Right atrium auricular region (tissue), 2 donors: ENCODE data around the gene ISOC2. TPM values are rescaled to one million over a fixed set of nuclear protein-coding genes. Genes with fewer than 3 reads are reported as not detected.
"Not testable (repeated sequence)": the region's sequence is repeated elsewhere in the genome, so short reads cannot be mapped to it uniquely, and the experiment has no call there.

Source experiments
- DNase-seq: peaks from one replicate; pipeline ENCODE4 v3.0.0-alpha.2; 2019; ENCODE audit warnings: low spot score
- H3K27ac ChIP-seq, 2 donors: fragments of 200-600 bp; sonication (generic); 1 replicate in 1 of 2; 2 replicates in 1 of 2; pipeline ENCODE4 v1.5.1; 2016 to 2019
- H3K27me3 ChIP-seq, 2 donors: fragments of 200-600 bp; sonication (generic); one replicate each; pipeline versions ENCODE4 v1.5.1 to v1.6.0; 2017 to 2019
- H3K36me3 ChIP-seq: fragments of 200-600 bp; sonication (generic); one replicate; pipeline ENCODE4 v1.5.1; 2016
- H3K4me1 ChIP-seq, 2 donors: fragments of 200-600 bp; sonication (generic); one replicate each; pipeline versions ENCODE4 v1.5.1 to v1.6.0; 2017 to 2019
- H3K4me3 ChIP-seq, 2 donors: fragments of 200-600 bp; sonication (generic); 1 replicate in 1 of 2; 2 replicates in 1 of 2; pipeline ENCODE4 v1.5.1; 2017 to 2019; ENCODE audit warnings: mild to moderate bottlenecking in 1 of 2, moderate library complexity in 1 of 2
- H3K9me3 ChIP-seq, 2 donors: fragments of 200-600 bp; sonication (generic); one replicate each; pipeline ENCODE4 v1.5.1; 2019
- CTCF ChIP-seq, 2 donors: fragments of 200-600 bp; sonication (generic); IDR thresholded peaks; one replicate each; pipeline ENCODE4 v1.5.1; 2019; ENCODE audit warnings: antibody characterized with exemption in 2 of 2
- total RNA-seq, 2 donors: library from RNA; depleted of rRNA; stranded (reverse); fragments of >200 nt; gene quantifications; one replicate each; pipeline ENCODE4 v1.1.0, GENCODE V29; 2016

Gene ISOC2
- total RNA-seq, 2 donors from 2014 or later, result 87.0 to 92.2 TPM

GRCh38 chr19:55419624-55420236 lies 41.7 kb downstream of the ISOC2 start:
- Histone ChIP-seq H3K9me3 (no peaks in the 10 kb centered on the region), H3K4me1 (no peaks in the 10 kb centered on the region), H3K4me3 (no peak overlapping the region), H3K36me3 (no peaks in the 10 kb centered on the region), H3K27me3 (no peaks in the 10 kb centered on the region), H3K27ac (no peak overlapping the region)
- no peak for TF ChIP-seq CTCF (IDR thresholded peaks at IDR 0.05)
- DNase-seq, result no peak

- no peak for TF ChIP-seq CTCF (IDR thresholded peaks at IDR 0.05)
- H3K4me1 ChIP-seq, result no peaks in the 10 kb centered on the region
- DNase-seq, result no peak
- H3K36me3 ChIP-seq, result no peaks in the 10 kb centered on the region
- H3K27me3 ChIP-seq, result no peaks in the 10 kb centered on the region
- H3K9me3 ChIP-seq, result no peaks in the 10 kb centered on the region
- H3K27ac ChIP-seq, result no peak overlapping the region
- H3K4me3 ChIP-seq, result no peak overlapping the region
Observed at GRCh38 chr19:55419103-55419502, 42.3 kb downstream of the ISOC2 start.

GRCh38 chr19:55418185-55418584 lies 43.3 kb downstream of the ISOC2 start:
- TF ChIP-seq CTCF (IDR thresholded peaks at IDR 0.05), result peak; percentile 42 to 73
- DNase-seq, result no peak
- Histone ChIP-seq H3K27me3 (no peaks in the 10 kb centered on the region), H3K27ac (no peak overlapping the region), H3K36me3 (no peaks in the 10 kb centered on the region), H3K4me1 (no peaks in the 10 kb centered on the region), H3K4me3 (no peak overlapping the region), H3K9me3 (no peaks in the 10 kb centered on the region)

- Histone ChIP-seq H3K36me3 (peaks cover 9% of the 10 kb centered on the region), H3K9me3 (no peaks in the 10 kb centered on the region), H3K27ac (no peak overlapping the region), H3K4me1 (peaks cover 0 to 20% of the 10 kb centered on the region in 2 donors), H3K4me3 (no peak overlapping the region), H3K27me3 (no peaks in the 10 kb centered on the region)
- DNase-seq, result no peak
- no peak for TF ChIP-seq CTCF (IDR thresholded peaks at IDR 0.05)
Observed at GRCh38 chr19:55410168-55410567, 51.3 kb downstream of the ISOC2 start.

- peaks cover 11% of the 10 kb centered on the region for H3K36me3 ChIP-seq
- DNase-seq, H3K27me3 ChIP-seq, H3K27ac ChIP-seq, H3K9me3 ChIP-seq, H3K4me3 ChIP-seq: not testable (repeated sequence)
- H3K4me1 ChIP-seq, result peaks cover 0 to 20% of the 10 kb centered on the region in 2 donors
Observed at GRCh38 chr19:55409179-55409578, 52.3 kb downstream of the ISOC2 start.

GRCh38 chr19:55408533-55408872 lies 52.9 kb downstream of the ISOC2 start:
- Histone ChIP-seq H3K4me1 (peaks cover 0 to 20% of the 10 kb centered on the region in 2 donors), H3K36me3 (peaks cover 17% of the 10 kb centered on the region), H3K27ac (peak overlapping the region; percentile 97), H3K27me3 (no peaks in the 10 kb centered on the region), H3K9me3 (no peaks in the 10 kb centered on the region), H3K4me3 (peak overlapping the region; percentile 22 to 84)
- DNase-seq, result no peak
- no peak for TF ChIP-seq CTCF (IDR thresholded peaks at IDR 0.05)
